SK-N-DZ (cell line): ENCODE results near the gene IER5.

Experiments used
- DNase-seq: peaks from one replicate; pipeline ENCODE4 v3.0.0-alpha.2; 2015; ENCODE audit warnings: low spot score

Gene IER5

DNA sequence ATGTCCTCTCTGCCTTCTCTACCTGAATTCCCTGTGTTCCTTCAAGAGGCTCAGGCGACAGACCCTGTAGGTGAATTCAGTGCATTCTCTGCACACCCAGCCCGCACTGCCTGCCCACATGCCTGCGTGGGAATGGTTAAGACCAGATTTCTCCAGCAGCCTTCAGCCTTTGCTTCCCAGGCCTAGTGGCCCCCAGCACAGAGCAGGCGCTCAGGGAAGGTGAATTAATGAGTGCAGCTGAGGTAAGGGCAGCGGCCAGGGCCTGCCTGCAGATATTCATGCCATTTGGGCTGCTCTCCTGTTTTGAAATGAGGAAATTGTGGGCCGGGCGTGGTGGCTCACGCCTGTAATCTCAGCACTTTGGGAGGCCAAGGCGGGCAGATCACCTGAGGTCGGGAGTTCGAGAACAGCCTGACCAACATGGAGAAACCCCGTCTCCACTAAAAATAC is 45.5 kb downstream of the IER5 start:
- no peak for DNase-seq

DNA sequence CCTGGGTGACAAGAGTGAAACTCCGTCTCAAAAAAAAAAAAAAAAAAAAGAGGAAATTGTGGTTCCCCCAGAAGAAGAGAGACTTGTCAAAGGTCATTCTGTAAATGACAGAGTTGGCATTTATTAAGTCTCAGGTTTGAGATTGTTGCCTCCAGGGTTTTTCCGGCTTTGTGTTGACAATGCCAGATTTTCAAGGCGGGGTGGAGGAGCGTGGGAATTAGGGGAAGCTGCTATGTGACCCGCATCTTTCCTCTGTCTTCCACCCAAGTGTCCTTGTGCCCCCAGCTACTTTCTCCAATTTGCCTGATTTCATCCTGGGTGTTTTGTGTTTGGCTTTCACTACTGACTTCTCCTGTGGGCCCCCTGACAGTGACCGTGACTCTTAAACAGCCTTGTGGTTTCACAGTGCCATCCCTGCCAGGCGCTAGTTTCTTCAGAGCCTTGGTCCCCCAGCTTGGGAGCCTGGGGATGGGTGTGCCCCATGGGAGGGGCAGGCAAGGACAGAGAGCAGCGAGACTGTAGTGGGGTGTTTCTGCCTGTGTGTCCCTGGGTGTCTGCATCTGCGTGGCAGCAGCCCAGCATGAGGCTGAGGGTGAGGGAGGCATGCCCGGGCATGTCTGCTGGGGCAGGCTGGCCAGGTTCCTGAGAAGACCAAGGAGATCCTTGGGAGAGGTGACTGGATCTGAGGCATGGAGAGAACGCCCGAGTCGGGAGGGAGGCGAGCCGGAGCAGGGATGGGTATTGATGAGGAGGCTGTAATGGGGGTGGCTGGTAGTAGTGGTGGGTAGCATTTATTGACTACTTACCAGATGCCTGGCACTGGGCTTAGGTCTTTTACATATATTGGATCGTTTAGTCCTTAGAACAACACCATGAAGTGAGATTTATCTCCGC is 46.3 kb downstream of the IER5 start:
- DNase-seq = no peak

DNA sequence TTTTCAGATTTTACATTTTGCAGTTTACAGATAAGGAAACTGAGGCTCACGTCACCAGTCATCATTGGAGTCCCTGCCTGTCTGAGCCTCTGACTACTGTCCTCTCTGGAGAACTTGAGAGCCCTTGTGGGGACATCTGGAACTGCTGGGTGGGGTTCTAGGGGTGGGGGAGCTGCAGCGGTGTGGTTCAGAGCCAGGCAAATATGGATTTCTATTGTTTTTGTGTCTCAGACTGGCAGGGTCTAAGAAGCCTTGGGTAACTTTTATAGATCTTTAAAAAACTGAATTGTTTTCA is 46.9 kb downstream of the IER5 start:
- peak; percentile 31 for DNase-seq

DNA sequence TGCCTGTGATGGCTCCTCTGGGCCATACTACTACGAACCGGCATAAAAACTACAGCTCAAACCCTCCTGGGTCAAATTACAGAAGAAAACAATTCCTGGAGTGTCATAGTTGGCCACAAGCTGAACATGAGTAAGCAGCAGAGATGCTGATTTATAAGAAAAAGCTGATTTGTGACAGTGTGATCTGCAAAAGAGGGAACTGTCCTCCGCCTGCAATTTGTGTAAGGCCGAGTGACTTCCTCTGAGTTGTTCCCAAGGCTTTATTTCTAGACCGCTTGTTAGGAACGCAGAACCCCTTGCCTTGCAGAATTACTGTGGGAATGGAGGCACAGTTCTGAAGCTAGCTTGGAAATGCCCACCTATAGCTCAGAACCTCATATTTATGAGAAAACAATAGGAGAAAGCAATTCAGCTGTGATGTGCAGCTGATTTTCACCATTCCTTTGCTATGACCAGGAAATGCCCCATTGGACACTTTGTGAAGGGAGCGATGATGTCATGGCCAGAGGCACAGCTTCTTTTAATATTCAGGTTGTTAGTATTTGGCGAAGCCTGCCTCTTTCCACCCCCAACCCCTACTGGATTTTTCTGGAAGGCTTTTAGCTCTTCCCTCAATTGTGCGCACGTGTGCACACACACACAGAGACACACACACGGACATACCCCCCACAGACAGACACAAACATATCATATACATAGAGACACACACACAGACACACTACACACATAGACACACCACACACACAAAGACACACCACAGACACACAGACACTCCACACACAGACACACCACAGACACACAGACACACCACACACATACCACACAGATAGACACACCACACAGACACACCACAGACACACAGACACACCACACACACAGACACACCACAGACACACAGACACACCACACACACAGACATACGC is 47.6 kb downstream of the IER5 start:
- no peak for DNase-seq

DNA sequence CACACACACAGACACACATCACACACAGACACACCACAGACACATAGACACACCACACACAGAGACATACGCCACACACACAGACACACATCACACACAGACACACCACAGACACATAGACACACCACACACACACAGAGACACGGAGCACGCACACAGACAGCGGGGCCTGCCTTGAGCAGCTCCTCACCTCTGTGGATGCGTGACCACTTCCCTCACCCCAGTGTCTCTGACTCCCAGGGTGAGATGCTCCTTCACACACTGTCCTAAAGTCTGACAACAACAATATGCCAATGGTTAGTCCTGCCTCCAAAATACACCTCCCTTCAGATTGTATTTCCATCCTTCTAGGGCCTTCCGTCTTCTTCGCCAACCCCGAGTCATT is 48.2 kb downstream of the IER5 start:
- no peak for DNase-seq

DNA sequence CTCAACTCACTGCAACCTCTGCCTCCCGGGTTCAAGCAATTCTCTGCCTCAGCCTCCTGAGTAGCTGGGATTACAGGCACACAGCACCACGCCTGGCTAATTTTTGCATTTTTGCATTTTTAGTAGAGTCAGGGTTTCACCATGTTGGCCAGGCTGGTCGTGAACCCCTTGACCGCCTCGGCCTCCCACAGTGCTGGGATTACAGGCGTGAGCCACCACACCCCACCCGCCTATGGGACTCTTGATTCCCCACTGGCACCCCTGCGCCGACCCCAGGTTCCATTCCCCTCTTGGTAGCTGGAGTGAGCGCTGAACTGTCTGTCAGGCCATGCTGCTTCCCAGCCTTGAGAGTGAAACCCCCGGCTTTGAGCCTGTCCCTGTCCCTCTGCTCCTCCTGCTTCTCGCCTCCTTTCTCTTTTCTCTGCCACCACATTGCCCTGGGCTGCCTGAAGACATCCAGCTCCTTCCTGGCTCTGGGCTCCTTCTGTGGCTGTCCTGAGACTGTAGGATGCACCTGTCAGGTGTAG is 48.8 kb downstream of the IER5 start:
- DNase-seq = no peak

- no peak for DNase-seq
Measured at GRCh38 chr1:181139631-181140061, 51.1 kb downstream of the IER5 start.

DNA sequence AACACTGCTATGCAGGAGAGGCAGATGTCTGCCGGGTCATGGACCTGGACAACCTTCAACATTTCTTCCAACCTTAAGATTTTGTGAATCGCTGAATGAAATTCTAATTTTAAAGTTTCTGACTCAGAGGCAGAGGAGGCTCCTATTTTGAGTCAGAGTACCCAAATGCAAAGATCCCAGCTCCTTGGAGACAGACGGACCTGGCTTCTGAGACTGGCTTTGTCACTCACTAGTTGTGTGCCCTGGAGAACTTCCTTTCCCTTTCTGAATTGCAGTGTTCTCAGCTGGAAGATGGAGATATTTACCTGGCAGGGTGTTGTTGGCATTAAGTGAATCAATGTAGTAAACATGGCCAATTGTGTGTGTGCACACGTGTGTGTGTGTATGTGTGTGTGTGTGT is 51.9 kb downstream of the IER5 start:
- DNase-seq = no peak

DNA sequence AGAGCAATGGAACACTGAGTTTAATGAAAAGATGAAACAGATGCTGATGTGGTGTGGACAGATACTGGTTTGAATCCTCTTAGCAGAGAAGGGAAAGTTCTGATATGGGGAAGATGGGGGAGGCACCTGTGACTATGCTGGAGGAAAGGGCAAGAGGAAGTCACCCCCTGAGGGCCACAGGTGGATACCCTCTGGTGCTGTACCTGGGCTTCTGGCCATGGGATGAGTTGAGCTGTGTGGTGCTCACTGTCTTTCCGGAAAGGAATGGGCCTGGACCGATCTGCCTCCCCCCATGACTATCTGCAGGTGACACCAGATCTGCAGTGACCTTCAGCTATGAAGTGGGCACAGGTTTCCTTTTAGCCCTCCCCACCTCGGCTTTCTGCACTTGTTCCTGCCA is 52.4 kb downstream of the IER5 start:
- DNase-seq = no peak

DNA sequence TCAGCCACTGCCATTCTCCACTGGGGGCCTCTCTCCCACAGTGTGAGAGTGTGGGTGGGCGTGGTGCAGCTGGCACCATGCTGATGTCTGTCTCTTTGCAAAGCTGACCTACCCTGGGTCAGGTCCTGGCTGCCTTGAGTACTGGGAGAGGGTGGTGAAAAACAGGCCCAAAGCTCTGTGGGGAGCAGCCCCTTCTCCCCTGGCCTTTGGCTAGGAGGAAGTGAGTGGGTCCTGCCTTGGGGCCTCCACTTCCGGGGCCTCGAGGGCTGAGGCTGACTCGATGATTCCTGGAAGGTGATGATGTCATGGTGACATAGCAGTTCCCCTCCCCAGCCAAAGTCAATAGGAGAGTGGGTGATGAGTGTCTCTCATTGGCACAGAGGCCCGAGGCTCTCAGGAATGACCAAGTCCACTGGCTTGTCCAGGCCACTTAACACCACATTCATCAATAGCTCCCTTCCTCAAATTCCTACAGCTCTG is 53.0 kb downstream of the IER5 start:
- DNase-seq = no peak
